Mesenchymal stem cell (in vitro differentiated cells and primary cell): ENCODE data around the gene CGB7.
"Not testable (repeated sequence)": the region's sequence is repeated elsewhere in the genome, so short reads cannot be mapped to it uniquely, and the experiment has no call there.

Experiments used
- DNase-seq: peaks from one replicate; pipeline ENCODE4 v3.0.0-alpha.2; 2013
- H2AFZ ChIP-seq: one replicate; pipeline ENCODE4 v1.6.1; 2013; ENCODE audit warnings: low read depth, mild to moderate bottlenecking, control low read depth, inconsistent platforms, low read length, moderate library complexity
- H2AK5ac ChIP-seq: 2 replicates; pipeline ENCODE4 v1.6.1; 2013; ENCODE audit warnings: low read length, moderate library complexity, mild to moderate bottlenecking, inconsistent platforms; ENCODE audit not compliant: severe bottlenecking
- H2BK120ac ChIP-seq: one replicate; pipeline ENCODE4 v1.6.1; 2013; ENCODE audit warnings: low read depth, mild to moderate bottlenecking, inconsistent platforms, low read length, moderate library complexity
- H2BK12ac ChIP-seq, 2 experiments: one replicate each; pipeline ENCODE4 v1.6.1; 2013; ENCODE audit warnings: inconsistent platforms in 2 of 2, low read length in 2 of 2, mild to moderate bottlenecking in 2 of 2, moderate library complexity in 2 of 2, control low read depth in 1 of 2
- H2BK15ac ChIP-seq: one replicate; pipeline ENCODE4 v1.6.1; 2013; ENCODE audit warnings: mild to moderate bottlenecking, low read depth, inconsistent platforms; ENCODE audit not compliant: poor library complexity, severe bottlenecking
- H2BK5ac ChIP-seq: 2 replicates; pipeline ENCODE4 v1.6.1; 2013; ENCODE audit warnings: low read depth, mild to moderate bottlenecking, low read length, control low read depth, inconsistent platforms; ENCODE audit not compliant: poor library complexity, severe bottlenecking
- H3K14ac ChIP-seq, 2 experiments: one replicate each; pipeline ENCODE4 v1.6.1; 2013; ENCODE audit warnings: inconsistent platforms in 2 of 2, low read length in 2 of 2, control low read depth in 1 of 2, mild to moderate bottlenecking in 1 of 2, moderate library complexity in 1 of 2
- H3K18ac ChIP-seq, 2 experiments: one replicate each; pipeline ENCODE4 v1.6.1; 2013; ENCODE audit warnings: inconsistent platforms in 2 of 2, low read length in 2 of 2, control low read depth in 1 of 2, low read depth in 1 of 2, mild to moderate bottlenecking in 1 of 2
- H3K23ac ChIP-seq, 2 experiments: one replicate each; pipeline ENCODE4 v1.6.1; 2013; ENCODE audit warnings: inconsistent platforms in 2 of 2, low read length in 2 of 2, mild to moderate bottlenecking in 2 of 2, moderate library complexity in 2 of 2, control low read depth in 1 of 2
- H3K27ac ChIP-seq: 2 replicates; pipeline ENCODE4 v1.5.1; 2013; ENCODE audit warnings: mild to moderate bottlenecking, moderate library complexity, low read length, control low read depth, inconsistent platforms; ENCODE audit not compliant: poor library complexity, severe bottlenecking
- H3K27me3 ChIP-seq, 2 experiments: 2 replicates each; pipeline versions ENCODE4 v1.6.1 to v1.7.0; 2013; ENCODE audit warnings: low read length in 2 of 2, mild to moderate bottlenecking in 2 of 2, moderate library complexity in 2 of 2, control low read depth in 1 of 2, inconsistent platforms in 1 of 2; ENCODE audit not compliant: control insufficient read depth in 1 of 2, insufficient read depth in 1 of 2
- H3K36me3 ChIP-seq, 2 experiments: 2 replicates each; pipeline versions ENCODE4 v1.6.1 to v1.7.0; 2013; ENCODE audit warnings: low read length in 2 of 2, control low read depth in 1 of 2, inconsistent platforms in 1 of 2, low read depth in 1 of 2, mild to moderate bottlenecking in 1 of 2; ENCODE audit not compliant: insufficient read depth in 2 of 2, control insufficient read depth in 1 of 2
- H3K4ac ChIP-seq, 2 experiments: one replicate each; pipeline ENCODE4 v1.6.1; 2013; ENCODE audit warnings: inconsistent platforms in 2 of 2, low read length in 2 of 2, mild to moderate bottlenecking in 2 of 2, moderate library complexity in 2 of 2, control low read depth in 1 of 2, low read depth in 1 of 2
- H3K4me1 ChIP-seq: 2 replicates; pipeline ENCODE4 v1.6.1; 2013; ENCODE audit warnings: low read depth, low read length, control low read depth; ENCODE audit not compliant: control insufficient read depth, insufficient read depth
- H3K4me2 ChIP-seq: 2 replicates; pipeline ENCODE4 v1.6.1; 2013; ENCODE audit warnings: low read length, mild to moderate bottlenecking, inconsistent platforms; ENCODE audit not compliant: poor library complexity, severe bottlenecking
- H3K4me3 ChIP-seq, 2 experiments: 2 replicates each; pipeline versions ENCODE4 v1.5.1 to v1.7.0; 2013; ENCODE audit warnings: low read length in 2 of 2, mild to moderate bottlenecking in 2 of 2, control low read depth in 1 of 2, low read depth in 1 of 2; ENCODE audit not compliant: insufficient read depth in 1 of 2
- H3K79me1 ChIP-seq: replicated peaks from 2 replicates; pipeline ENCODE4 v1.6.1; 2013; ENCODE audit warnings: mild to moderate bottlenecking, control low read depth, low read length, inconsistent platforms; ENCODE audit not compliant: poor library complexity, severe bottlenecking
- H3K9ac ChIP-seq: 2 replicates; pipeline ENCODE4 v1.7.0; 2013; ENCODE audit warnings: mild to moderate bottlenecking, low read length, moderate library complexity
- H3K9me3 ChIP-seq: 2 replicates; pipeline ENCODE4 v1.7.0; 2013; ENCODE audit warnings: mild to moderate bottlenecking, low read length; ENCODE audit not compliant: control insufficient read depth
- H4K8ac ChIP-seq: one replicate; pipeline ENCODE4 v1.6.1; 2013; ENCODE audit warnings: inconsistent platforms, mild to moderate bottlenecking, low read length, moderate library complexity
- H4K91ac ChIP-seq: one replicate; pipeline ENCODE4 v1.6.1; 2013; ENCODE audit warnings: mild to moderate bottlenecking, low read length, inconsistent platforms
- WGBS: methylation state at CpG from one replicate; pipeline ENCODE4 v1.1.7; 2013; ENCODE audit warnings: mixed read lengths; 5-methylcytosine and 5-hydroxymethylcytosine counted together

The CGB7 gene

GRCh38 chr19:49020342-49020741 lies 37.2 kb downstream of the CGB7 start:
- H3K4ac ChIP-seq, result no peak overlapping the region
- no peak overlapping the region for H3K9ac ChIP-seq
- H3K4me1 ChIP-seq, result peaks cover 15% of the 10 kb centered on the region
- no peak overlapping the region for H3K14ac ChIP-seq
- H3K23ac ChIP-seq, result no peak overlapping the region
- no peak overlapping the region for H4K91ac ChIP-seq
- no peak overlapping the region for H2AFZ ChIP-seq
- DNase-seq, result no peak
- peaks cover 11 to 17% of the 10 kb centered on the region in 2 experiments for H3K36me3 ChIP-seq
- WGBS, result 93% methylated on average over 11 of the region's 11 CpGs
- H2BK12ac ChIP-seq, result no peak overlapping the region
- H2BK5ac ChIP-seq, result no peak overlapping the region
- H3K4me2 ChIP-seq, result no peak overlapping the region
- no peak overlapping the region for H2BK15ac ChIP-seq
- H4K8ac ChIP-seq, result no peak overlapping the region
- no peaks in the 10 kb centered on the region for H3K79me1 ChIP-seq
- H3K18ac ChIP-seq, result no peak overlapping the region
- no peaks in the 10 kb centered on the region for H3K9me3 ChIP-seq
- peaks cover 5 to 30% of the 10 kb centered on the region in 2 experiments for H3K27me3 ChIP-seq
- H2BK120ac ChIP-seq, result no peak overlapping the region
- H2AK5ac ChIP-seq, result no peak overlapping the region
- no peak overlapping the region for H3K4me3 ChIP-seq
- H3K27ac ChIP-seq, result no peak overlapping the region

GRCh38 chr19:49019242-49019932 lies 38.2 kb downstream of the CGB7 start:
- Histone ChIP-seq H2AK5ac (no peak overlapping the region), H2BK120ac (no peak overlapping the region), H3K27ac (no peak overlapping the region), H2BK15ac (no peak overlapping the region), H3K36me3 (peaks cover 18 to 27% of the 10 kb centered on the region in 2 experiments), H3K79me1 (no peaks in the 10 kb centered on the region), H2BK12ac (no peak overlapping the region), H3K23ac (no peak overlapping the region), H3K14ac (no peak overlapping the region), H3K18ac (no peak overlapping the region), H4K8ac (no peak overlapping the region), H3K4me2 (no peak overlapping the region), H2AFZ (no peak overlapping the region), H3K4ac (no peak overlapping the region), H3K4me1 (peaks cover 15% of the 10 kb centered on the region), H2BK5ac (no peak overlapping the region), H3K4me3 (peak overlapping the region in 1 of 2 experiments; percentile 70), H4K91ac (no peak overlapping the region), H3K27me3 (peaks cover 5 to 30% of the 10 kb centered on the region in 2 experiments), H3K9ac (no peak overlapping the region), H3K9me3 (no peaks in the 10 kb centered on the region)
- no peak for DNase-seq
- WGBS, result 30% methylated on average over 41 of the region's 41 CpGs

DNA sequence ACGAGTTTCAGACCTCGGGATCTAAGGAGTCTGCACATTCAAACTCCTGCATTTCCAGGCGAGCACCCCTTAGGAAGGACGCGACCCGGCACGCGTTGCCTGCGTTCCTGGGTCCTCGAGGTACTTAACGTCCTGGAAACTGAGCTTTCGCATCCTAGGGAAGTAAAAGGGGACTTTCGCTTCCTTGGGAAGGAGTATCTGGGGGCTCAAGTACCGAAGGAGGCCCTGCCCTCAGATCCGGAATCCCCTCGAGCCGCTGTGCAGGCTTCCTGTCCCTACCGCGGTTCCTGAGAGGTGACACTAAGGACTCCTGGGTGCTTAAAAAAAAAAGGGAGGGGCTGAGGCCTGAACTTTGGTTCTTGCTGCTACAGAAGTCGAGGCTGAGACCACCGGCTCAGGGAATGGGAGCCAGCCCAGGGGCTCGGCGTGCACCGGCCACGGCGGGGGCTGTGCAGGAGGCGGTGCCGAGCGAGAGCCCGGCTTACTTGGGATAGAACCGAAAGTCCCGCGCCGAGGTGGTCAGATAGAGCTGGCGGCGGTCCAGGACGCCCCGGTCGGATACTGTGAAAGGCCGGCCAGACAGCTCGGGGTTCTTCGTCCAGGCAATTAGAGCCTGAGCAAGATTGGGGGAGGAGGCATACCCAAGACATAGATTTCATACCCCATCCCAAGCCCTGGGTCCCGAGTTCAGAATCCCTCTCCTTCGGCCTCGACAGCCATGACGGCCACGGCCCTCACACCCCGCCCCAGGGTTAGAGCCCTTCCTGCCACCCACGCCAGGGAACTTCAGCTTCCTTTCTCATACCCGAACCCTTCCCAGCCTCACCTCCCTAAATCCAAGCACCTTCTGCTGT lies 38.9 kb downstream of the CGB7 start:
- H3K27me3 ChIP-seq, result peaks cover 5 to 30% of the 10 kb centered on the region in 2 experiments
- H3K4me3 ChIP-seq, result peak overlapping the region in 1 of 2 experiments; percentile 70
- peaks cover 24 to 32% of the 10 kb centered on the region in 2 experiments for H3K36me3 ChIP-seq
- not testable (repeated sequence) for H3K9me3 ChIP-seq, H3K27ac ChIP-seq, H2BK5ac ChIP-seq, H2AFZ ChIP-seq, DNase-seq, H4K91ac ChIP-seq, H2BK120ac ChIP-seq, H3K14ac ChIP-seq, H3K23ac ChIP-seq, H3K18ac ChIP-seq, H3K79me1 ChIP-seq, H2BK15ac ChIP-seq, H4K8ac ChIP-seq, H3K4ac ChIP-seq, H2AK5ac ChIP-seq, H2BK12ac ChIP-seq
- H3K4me2 ChIP-seq, result peak overlapping the region; percentile 85
- H3K4me1 ChIP-seq, result peaks cover 15% of the 10 kb centered on the region
- 53% methylated on average over 49 of the region's 50 CpGs for WGBS
- H3K9ac ChIP-seq, result peak overlapping the region; percentile 45
